Stomach (tissue), 4 donors: Measurements from ENCODE around the gene PLS3.

ENCODE experiments used
- EP300 ChIP-seq: sonication (generic); formaldehyde crosslinking; IDR thresholded peaks from one replicate; pipeline ENCODE4 v1.6.1; 2017; ENCODE audit warnings: antibody characterized with exemption
- POLR2A ChIP-seq, 4 donors: fragments of 450-650 bp; IDR thresholded peaks; one replicate each; pipeline ENCODE4 v1.6.1; 2016; ENCODE audit warnings: antibody characterized with exemption in 4 of 4, control low read depth in 2 of 4, mild to moderate bottlenecking in 1 of 4, moderate library complexity in 1 of 4
- POLR2AphosphoS5 ChIP-seq, 3 donors: sonication (generic); formaldehyde crosslinking; IDR thresholded peaks; one replicate each; pipeline ENCODE4 v1.6.1; 2016; ENCODE audit warnings: antibody characterized with exemption in 3 of 3
- TF ChIP-seq, protein P1 (sequence below), 7 experiments: fragments of 450-650 bp in 4 of 7; fragments of 200-600 bp in 3 of 7; sonication (generic) in 3 of 7; IDR thresholded peaks; one replicate each; pipeline ENCODE4 v1.5.1; 2016 to 2019; ENCODE audit warnings: antibody characterized with exemption in 7 of 7, control low read depth in 2 of 7, mild to moderate bottlenecking in 1 of 7

DNA sequence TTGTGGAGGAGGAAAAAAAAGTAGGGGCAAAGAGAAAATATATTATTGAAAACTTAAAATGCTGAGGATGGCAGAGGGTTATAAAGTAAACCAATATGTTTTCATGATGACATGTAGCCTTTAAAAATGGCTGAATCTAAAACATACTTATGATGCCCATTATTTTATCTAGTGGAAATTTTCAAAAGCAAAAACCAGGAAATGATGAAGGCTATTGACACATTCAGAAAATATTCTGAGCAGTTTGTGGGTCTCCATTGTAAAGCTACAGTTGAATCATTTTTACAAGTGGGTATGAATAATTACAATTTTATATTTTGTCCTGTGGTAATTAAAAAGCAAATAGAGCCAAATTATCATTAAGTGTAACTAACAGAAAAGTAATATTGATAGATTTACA, 10.7 kb downstream of the PLS3 start:
- TF ChIP-seq, protein P1, sequence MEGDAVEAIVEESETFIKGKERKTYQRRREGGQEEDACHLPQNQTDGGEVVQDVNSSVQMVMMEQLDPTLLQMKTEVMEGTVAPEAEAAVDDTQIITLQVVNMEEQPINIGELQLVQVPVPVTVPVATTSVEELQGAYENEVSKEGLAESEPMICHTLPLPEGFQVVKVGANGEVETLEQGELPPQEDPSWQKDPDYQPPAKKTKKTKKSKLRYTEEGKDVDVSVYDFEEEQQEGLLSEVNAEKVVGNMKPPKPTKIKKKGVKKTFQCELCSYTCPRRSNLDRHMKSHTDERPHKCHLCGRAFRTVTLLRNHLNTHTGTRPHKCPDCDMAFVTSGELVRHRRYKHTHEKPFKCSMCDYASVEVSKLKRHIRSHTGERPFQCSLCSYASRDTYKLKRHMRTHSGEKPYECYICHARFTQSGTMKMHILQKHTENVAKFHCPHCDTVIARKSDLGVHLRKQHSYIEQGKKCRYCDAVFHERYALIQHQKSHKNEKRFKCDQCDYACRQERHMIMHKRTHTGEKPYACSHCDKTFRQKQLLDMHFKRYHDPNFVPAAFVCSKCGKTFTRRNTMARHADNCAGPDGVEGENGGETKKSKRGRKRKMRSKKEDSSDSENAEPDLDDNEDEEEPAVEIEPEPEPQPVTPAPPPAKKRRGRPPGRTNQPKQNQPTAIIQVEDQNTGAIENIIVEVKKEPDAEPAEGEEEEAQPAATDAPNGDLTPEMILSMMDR (IDR thresholded peaks at IDR 0.05): no peak
- TF ChIP-seq POLR2A (IDR thresholded peaks at IDR 0.05): no peak
- no peak for TF ChIP-seq EP300
- TF ChIP-seq POLR2AphosphoS5 (IDR thresholded peaks at IDR 0.05): no peak
